Liver (tissue), 9 donors: ENCODE measurements around the gene COP1. TPM values are rescaled to one million over a fixed set of nuclear protein-coding genes. Genes with fewer than 3 reads are reported as not detected.
A peak's percentile ranks its signal among the peaks of the same experiment; 100 is the strongest.
"Not testable (repeated sequence)": the region's sequence is repeated elsewhere in the genome, so short reads cannot be mapped to it uniquely, and the experiment has no call there.

Experiments
- DNase-seq: peaks from one replicate; pipeline ENCODE4 v3.0.0-alpha.2; 2017; ENCODE audit warnings: low spot score
- H3K27ac ChIP-seq, 2 donors: one replicate each; pipeline ENCODE4 v1.7.0; 2013; ENCODE audit warnings: inconsistent platforms in 2 of 2, low read length in 2 of 2, control low read depth in 1 of 2, low read depth in 1 of 2, mild to moderate bottlenecking in 1 of 2
- H3K27me3 ChIP-seq, 4 donors: one replicate each; pipeline versions ENCODE4 v1.6.1 to v1.7.0; 2013; ENCODE audit warnings: low read length in 3 of 4, inconsistent platforms in 1 of 4, mild to moderate bottlenecking in 1 of 4, moderate library complexity in 1 of 4; ENCODE audit not compliant: control insufficient read depth in 4 of 4, insufficient read depth in 4 of 4
- H3K36me3 ChIP-seq, 4 donors: one replicate each; pipeline versions ENCODE4 v1.6.1 to v1.7.0; 2013; ENCODE audit warnings: low read length in 3 of 4, mild to moderate bottlenecking in 3 of 4, low read depth in 1 of 4, moderate library complexity in 1 of 4; ENCODE audit not compliant: control insufficient read depth in 4 of 4, insufficient read depth in 3 of 4
- H3K4me1 ChIP-seq, 4 donors: one replicate each; pipeline versions ENCODE4 v1.6.1 to v1.7.0; 2013; ENCODE audit warnings: low read length in 3 of 4, mild to moderate bottlenecking in 3 of 4, moderate library complexity in 1 of 4; ENCODE audit not compliant: control insufficient read depth in 4 of 4, insufficient read depth in 4 of 4
- H3K4me3 ChIP-seq, 3 donors: one replicate each; pipeline versions ENCODE4 v1.6.1 to v1.7.0; 2013; ENCODE audit warnings: low read length in 3 of 3, control low read depth in 1 of 3, low read depth in 1 of 3, mild to moderate bottlenecking in 1 of 3
- H3K9ac ChIP-seq, 2 donors: one replicate each; pipeline ENCODE4 v1.7.0; 2013; ENCODE audit warnings: low read length in 2 of 2, mild to moderate bottlenecking in 2 of 2, moderate library complexity in 2 of 2, control low read depth in 1 of 2, low read depth in 1 of 2
- H3K9me3 ChIP-seq, 4 donors: one replicate each; pipeline versions ENCODE4 v1.6.1 to v1.7.0; 2013; ENCODE audit warnings: low read length in 3 of 4; ENCODE audit not compliant: control insufficient read depth in 4 of 4
- ATF3 ChIP-seq: IDR thresholded peaks from 2 replicates; pipeline ENCODE4 v1.6.1; 2016; ENCODE audit warnings: antibody characterized with exemption
- CTCF ChIP-seq: fragments of 150-350 bp; IDR thresholded peaks from 2 replicates; pipeline ENCODE4 v1.5.1; 2017; ENCODE audit warnings: improper control_type of control experiment, low read depth, low read length; ENCODE audit not compliant: missing input control
- EGR1 ChIP-seq, 2 donors: IDR thresholded peaks; 2 replicates each; pipeline ENCODE4 v1.6.1; 2016 to 2018; ENCODE audit warnings: antibody characterized with exemption in 2 of 2, low read depth in 2 of 2
- FOXA1 ChIP-seq: IDR thresholded peaks from 2 replicates; pipeline ENCODE4 v1.6.1; 2016; ENCODE audit warnings: antibody characterized with exemption
- FOXA2 ChIP-seq: IDR thresholded peaks from 2 replicates; pipeline ENCODE4 v1.6.1; 2016; ENCODE audit warnings: antibody characterized with exemption
- GABPA ChIP-seq, 2 donors: IDR thresholded peaks in 1 of 2; conservative IDR thresholded peaks in 1 of 2; 2 replicates each; pipeline ENCODE4 v1.6.1; 2016; ENCODE audit warnings: antibody characterized with exemption in 2 of 2, mild to moderate bottlenecking in 1 of 2, moderate library complexity in 1 of 2
- HNF4A ChIP-seq, 2 donors: conservative IDR thresholded peaks; 2 replicates each; pipeline ENCODE4 v1.6.1; 2016; ENCODE audit warnings: antibody characterized with exemption in 2 of 2, mild to moderate bottlenecking in 2 of 2
- HNF4G ChIP-seq: IDR thresholded peaks from 2 replicates; pipeline ENCODE4 v1.6.1; 2016; ENCODE audit warnings: antibody characterized with exemption
- JUND ChIP-seq, 2 donors: IDR thresholded peaks; 2 replicates each; pipeline ENCODE4 v1.6.1; 2016; ENCODE audit warnings: antibody characterized with exemption in 2 of 2
- MAX ChIP-seq: IDR thresholded peaks from 2 replicates; pipeline ENCODE4 v1.6.1; 2016; ENCODE audit warnings: antibody characterized with exemption
- NR2F2 ChIP-seq: IDR thresholded peaks from 2 replicates; pipeline ENCODE4 v1.6.1; 2016; ENCODE audit warnings: antibody characterized with exemption
- RAD21 ChIP-seq, 2 donors: IDR thresholded peaks; 2 replicates each; pipeline ENCODE4 v1.6.1; 2016; ENCODE audit warnings: antibody characterized with exemption in 2 of 2, mild to moderate bottlenecking in 2 of 2
- REST ChIP-seq: IDR thresholded peaks from 2 replicates; pipeline ENCODE4 v1.6.1; 2016; ENCODE audit warnings: antibody characterized with exemption, mild to moderate bottlenecking
- RXRA ChIP-seq, 2 donors: IDR thresholded peaks; 2 replicates each; pipeline ENCODE4 v1.6.1; 2017 to 2018; ENCODE audit warnings: antibody characterized with exemption in 2 of 2, mild to moderate bottlenecking in 1 of 2
- SP1 ChIP-seq: IDR thresholded peaks from 2 replicates; pipeline ENCODE4 v1.6.1; 2018; ENCODE audit warnings: antibody characterized with exemption, mild to moderate bottlenecking
- TAF1 ChIP-seq: conservative IDR thresholded peaks from 2 replicates; pipeline ENCODE4 v1.6.1; 2016; ENCODE audit warnings: antibody characterized with exemption, mild to moderate bottlenecking
- YY1 ChIP-seq: IDR thresholded peaks from 2 replicates; pipeline ENCODE4 v1.6.1; 2016; ENCODE audit warnings: antibody characterized with exemption, mild to moderate bottlenecking
- ZBTB33 ChIP-seq: IDR thresholded peaks from 2 replicates; pipeline ENCODE4 v1.6.1; 2016; ENCODE audit warnings: antibody characterized with exemption
- WGBS: extraction: QIAGEN DNeasy Blood & Tissue Kit; methylation state at CpG from one replicate; pipeline ENCODE4 v1.1.7; 2013; 5-methylcytosine and 5-hydroxymethylcytosine counted together
- polyA plus RNA-seq, 2 donors: library from polyadenylated mRNA; stranded (reverse) in 1 of 2; unstranded in 1 of 2; fragments of 200-250 nt in 1 of 2; fragments of >200 nt in 1 of 2; fragmentation: Nextera tagmentation in 1 of 2; extraction: Ambion mirVana in 1 of 2; gene quantifications; one replicate each; pipeline versions ENCODE4 v1.2.1 to v1.2.3, GENCODE V29; 2013 to 2015
- total RNA-seq, 2 donors: library from RNA; depleted of rRNA; stranded (reverse); fragments of >200 nt; gene quantifications; one replicate each; pipeline ENCODE4 v1.2.3, GENCODE V29; 2014
- donor health status: healthy.
- donor health status: healthy.
- donor health status: healthy.
- donor health status: healthy.
- donor health status: healthy.

COP1 gene
- total and polyA plus RNA-seq, 4 donors = 14.7 to 35.7 (median 22.5) TPM

- H3K27me3 ChIP-seq, H3K36me3 ChIP-seq, H3K27ac ChIP-seq, DNase-seq, H3K9ac ChIP-seq, H3K4me3 ChIP-seq, H3K4me1 ChIP-seq, H3K9me3 ChIP-seq: not testable (repeated sequence)
- 94% methylated on average over 14 of the region's 14 CpGs for WGBS
These were observed 214.9 kb downstream of the COP1 start for GRCh38 chr1:175992202-175992601.

GRCh38 chr1:175984813-175985212 lies 222.3 kb downstream of the COP1 start:
- no peak for DNase-seq
- Histone ChIP-seq H3K9ac (no peak overlapping the region), H3K4me1 (peaks cover 2 to 9% (median 7%) of the 10 kb centered on the region in 4 donors), H3K9me3 (peaks cover 0 to 14% (median 5%) of the 10 kb centered on the region in 4 donors), H3K4me3 (no peak overlapping the region), H3K27ac (no peak overlapping the region), H3K36me3 (peaks cover 4 to 30% (median 22%) of the 10 kb centered on the region in 4 donors), H3K27me3 (no peaks in the 10 kb centered on the region)
- WGBS = 31% methylated on average over 1 of the region's 1 CpG
- TF ChIP-seq JUND (IDR thresholded peaks at IDR 0.05) (peak in 1 of 2 donors; percentile 21), MAX (no peak), RAD21 (IDR thresholded peaks at IDR 0.05) (peak; percentile 5 to 26), HNF4A (conservative IDR thresholded peaks at IDR 0.05) (peak; percentile 84 to 93), EGR1 (IDR thresholded peaks at IDR 0.05; ENCODE audit: low read depth in 2 of 2) (no peak), YY1 (no peak), HNF4G (peak; percentile 67), TAF1 (no peak), ATF3 (no peak), GABPA (IDR thresholded peaks at IDR 0.05 in 1 of 2, conservative IDR thresholded peaks at IDR 0.05 in 1 of 2) (no peak), RXRA (IDR thresholded peaks at IDR 0.05) (no peak), SP1 (peak; percentile 44), FOXA1 (no peak), ZBTB33 (no peak), REST (no peak), FOXA2 (no peak), NR2F2 (no peak), CTCF (no peak)
